Measurements from ENCODE around the gene C14orf119. TPM values are rescaled to one million over a fixed set of nuclear protein-coding genes. Genes with fewer than 3 reads are reported as not detected.

C14orf119 gene
- total and polyA plus RNA-seq, 9 of the 15 experiments (the other 6 are each of a cell fraction or from before 2014, with no cell fraction given) = 36.7 to 251 (median 51.8) TPM

DNA sequence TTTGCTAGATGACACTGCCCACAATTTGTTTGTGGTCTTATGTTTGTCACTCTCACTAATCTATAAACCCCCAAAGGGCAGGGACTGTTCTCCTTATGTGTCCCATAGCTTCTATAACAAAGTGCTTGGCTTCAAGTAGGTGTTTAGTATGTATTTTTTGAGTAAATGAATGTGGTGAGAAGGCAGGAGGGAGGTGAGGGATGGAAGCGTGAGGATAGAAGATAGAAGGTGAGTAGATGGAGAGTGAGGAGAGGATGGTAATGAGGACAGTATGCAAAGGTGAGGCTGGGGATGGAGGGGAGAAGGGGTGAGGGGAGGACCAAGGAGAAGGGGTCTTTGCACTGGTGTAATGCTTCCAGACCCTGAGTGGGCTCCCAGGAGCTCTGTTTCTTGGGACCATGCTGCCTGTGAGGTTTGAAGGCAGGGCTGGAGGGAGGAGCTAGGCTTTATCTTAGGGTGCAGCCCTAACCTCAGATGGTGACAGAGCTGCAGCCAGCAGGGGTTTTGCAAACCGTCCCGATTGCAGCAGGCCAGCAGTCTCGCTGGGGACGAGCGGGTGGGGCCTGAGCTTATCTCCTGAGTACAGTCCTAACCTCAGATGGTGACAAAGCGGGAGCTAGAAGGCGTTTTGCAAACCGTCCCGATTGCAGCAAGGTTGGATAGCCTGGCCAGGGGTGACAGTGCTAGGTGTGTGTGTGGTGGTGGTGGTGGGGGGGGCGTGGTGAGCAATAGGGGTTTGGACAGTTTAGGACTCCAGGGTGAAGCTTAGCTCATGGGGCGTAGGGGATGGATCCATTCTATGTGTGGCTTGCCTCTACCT is 17.3 kb downstream of the C14orf119 start (continued):
- TF ChIP-seq, protein P1, sequence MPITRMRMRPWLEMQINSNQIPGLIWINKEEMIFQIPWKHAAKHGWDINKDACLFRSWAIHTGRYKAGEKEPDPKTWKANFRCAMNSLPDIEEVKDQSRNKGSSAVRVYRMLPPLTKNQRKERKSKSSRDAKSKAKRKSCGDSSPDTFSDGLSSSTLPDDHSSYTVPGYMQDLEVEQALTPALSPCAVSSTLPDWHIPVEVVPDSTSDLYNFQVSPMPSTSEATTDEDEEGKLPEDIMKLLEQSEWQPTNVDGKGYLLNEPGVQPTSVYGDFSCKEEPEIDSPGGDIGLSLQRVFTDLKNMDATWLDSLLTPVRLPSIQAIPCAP (CRISPR knock-in tag; IDR thresholded peaks at IDR 0.05; ENCODE audit: borderline replicate concordance) = no peak
- TF ChIP-seq DMBX1 (CRISPR knock-in tag; IDR thresholded peaks at IDR 0.05; ENCODE audit: borderline replicate concordance) = peak; percentile 91
- TF ChIP-seq RAD21 (CRISPR knock-in tag; conservative IDR thresholded peaks at IDR 0.05 in 1 of 2, IDR thresholded peaks at IDR 0.05 in 1 of 2) = 0 out of 4 replicates have a peak, but pooled peaks of 1 of the 2 experiments have one; percentile 4
- no peak for TF ChIP-seq PHTF2 (CRISPR knock-in tag; IDR thresholded peaks at IDR 0.05)
- TF ChIP-seq, protein P2, sequence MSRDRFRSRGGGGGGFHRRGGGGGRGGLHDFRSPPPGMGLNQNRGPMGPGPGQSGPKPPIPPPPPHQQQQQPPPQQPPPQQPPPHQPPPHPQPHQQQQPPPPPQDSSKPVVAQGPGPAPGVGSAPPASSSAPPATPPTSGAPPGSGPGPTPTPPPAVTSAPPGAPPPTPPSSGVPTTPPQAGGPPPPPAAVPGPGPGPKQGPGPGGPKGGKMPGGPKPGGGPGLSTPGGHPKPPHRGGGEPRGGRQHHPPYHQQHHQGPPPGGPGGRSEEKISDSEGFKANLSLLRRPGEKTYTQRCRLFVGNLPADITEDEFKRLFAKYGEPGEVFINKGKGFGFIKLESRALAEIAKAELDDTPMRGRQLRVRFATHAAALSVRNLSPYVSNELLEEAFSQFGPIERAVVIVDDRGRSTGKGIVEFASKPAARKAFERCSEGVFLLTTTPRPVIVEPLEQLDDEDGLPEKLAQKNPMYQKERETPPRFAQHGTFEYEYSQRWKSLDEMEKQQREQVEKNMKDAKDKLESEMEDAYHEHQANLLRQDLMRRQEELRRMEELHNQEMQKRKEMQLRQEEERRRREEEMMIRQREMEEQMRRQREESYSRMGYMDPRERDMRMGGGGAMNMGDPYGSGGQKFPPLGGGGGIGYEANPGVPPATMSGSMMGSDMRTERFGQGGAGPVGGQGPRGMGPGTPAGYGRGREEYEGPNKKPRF (IDR thresholded peaks at IDR 0.05; ENCODE audit: low read depth, low read length) = no peak
- TF ChIP-seq SMARCA5 (IDR thresholded peaks at IDR 0.05) = no peak
- TF ChIP-seq, protein P3, sequence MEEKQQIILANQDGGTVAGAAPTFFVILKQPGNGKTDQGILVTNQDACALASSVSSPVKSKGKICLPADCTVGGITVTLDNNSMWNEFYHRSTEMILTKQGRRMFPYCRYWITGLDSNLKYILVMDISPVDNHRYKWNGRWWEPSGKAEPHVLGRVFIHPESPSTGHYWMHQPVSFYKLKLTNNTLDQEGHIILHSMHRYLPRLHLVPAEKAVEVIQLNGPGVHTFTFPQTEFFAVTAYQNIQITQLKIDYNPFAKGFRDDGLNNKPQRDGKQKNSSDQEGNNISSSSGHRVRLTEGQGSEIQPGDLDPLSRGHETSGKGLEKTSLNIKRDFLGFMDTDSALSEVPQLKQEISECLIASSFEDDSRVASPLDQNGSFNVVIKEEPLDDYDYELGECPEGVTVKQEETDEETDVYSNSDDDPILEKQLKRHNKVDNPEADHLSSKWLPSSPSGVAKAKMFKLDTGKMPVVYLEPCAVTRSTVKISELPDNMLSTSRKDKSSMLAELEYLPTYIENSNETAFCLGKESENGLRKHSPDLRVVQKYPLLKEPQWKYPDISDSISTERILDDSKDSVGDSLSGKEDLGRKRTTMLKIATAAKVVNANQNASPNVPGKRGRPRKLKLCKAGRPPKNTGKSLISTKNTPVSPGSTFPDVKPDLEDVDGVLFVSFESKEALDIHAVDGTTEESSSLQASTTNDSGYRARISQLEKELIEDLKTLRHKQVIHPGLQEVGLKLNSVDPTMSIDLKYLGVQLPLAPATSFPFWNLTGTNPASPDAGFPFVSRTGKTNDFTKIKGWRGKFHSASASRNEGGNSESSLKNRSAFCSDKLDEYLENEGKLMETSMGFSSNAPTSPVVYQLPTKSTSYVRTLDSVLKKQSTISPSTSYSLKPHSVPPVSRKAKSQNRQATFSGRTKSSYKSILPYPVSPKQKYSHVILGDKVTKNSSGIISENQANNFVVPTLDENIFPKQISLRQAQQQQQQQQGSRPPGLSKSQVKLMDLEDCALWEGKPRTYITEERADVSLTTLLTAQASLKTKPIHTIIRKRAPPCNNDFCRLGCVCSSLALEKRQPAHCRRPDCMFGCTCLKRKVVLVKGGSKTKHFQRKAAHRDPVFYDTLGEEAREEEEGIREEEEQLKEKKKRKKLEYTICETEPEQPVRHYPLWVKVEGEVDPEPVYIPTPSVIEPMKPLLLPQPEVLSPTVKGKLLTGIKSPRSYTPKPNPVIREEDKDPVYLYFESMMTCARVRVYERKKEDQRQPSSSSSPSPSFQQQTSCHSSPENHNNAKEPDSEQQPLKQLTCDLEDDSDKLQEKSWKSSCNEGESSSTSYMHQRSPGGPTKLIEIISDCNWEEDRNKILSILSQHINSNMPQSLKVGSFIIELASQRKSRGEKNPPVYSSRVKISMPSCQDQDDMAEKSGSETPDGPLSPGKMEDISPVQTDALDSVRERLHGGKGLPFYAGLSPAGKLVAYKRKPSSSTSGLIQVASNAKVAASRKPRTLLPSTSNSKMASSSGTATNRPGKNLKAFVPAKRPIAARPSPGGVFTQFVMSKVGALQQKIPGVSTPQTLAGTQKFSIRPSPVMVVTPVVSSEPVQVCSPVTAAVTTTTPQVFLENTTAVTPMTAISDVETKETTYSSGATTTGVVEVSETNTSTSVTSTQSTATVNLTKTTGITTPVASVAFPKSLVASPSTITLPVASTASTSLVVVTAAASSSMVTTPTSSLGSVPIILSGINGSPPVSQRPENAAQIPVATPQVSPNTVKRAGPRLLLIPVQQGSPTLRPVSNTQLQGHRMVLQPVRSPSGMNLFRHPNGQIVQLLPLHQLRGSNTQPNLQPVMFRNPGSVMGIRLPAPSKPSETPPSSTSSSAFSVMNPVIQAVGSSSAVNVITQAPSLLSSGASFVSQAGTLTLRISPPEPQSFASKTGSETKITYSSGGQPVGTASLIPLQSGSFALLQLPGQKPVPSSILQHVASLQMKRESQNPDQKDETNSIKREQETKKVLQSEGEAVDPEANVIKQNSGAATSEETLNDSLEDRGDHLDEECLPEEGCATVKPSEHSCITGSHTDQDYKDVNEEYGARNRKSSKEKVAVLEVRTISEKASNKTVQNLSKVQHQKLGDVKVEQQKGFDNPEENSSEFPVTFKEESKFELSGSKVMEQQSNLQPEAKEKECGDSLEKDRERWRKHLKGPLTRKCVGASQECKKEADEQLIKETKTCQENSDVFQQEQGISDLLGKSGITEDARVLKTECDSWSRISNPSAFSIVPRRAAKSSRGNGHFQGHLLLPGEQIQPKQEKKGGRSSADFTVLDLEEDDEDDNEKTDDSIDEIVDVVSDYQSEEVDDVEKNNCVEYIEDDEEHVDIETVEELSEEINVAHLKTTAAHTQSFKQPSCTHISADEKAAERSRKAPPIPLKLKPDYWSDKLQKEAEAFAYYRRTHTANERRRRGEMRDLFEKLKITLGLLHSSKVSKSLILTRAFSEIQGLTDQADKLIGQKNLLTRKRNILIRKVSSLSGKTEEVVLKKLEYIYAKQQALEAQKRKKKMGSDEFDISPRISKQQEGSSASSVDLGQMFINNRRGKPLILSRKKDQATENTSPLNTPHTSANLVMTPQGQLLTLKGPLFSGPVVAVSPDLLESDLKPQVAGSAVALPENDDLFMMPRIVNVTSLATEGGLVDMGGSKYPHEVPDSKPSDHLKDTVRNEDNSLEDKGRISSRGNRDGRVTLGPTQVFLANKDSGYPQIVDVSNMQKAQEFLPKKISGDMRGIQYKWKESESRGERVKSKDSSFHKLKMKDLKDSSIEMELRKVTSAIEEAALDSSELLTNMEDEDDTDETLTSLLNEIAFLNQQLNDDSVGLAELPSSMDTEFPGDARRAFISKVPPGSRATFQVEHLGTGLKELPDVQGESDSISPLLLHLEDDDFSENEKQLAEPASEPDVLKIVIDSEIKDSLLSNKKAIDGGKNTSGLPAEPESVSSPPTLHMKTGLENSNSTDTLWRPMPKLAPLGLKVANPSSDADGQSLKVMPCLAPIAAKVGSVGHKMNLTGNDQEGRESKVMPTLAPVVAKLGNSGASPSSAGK (IDR thresholded peaks at IDR 0.05) = no peak; the same call in 1 of the 2 replicates
- TF ChIP-seq SOX6 (IDR thresholded peaks at IDR 0.05) = peak; percentile 97
- TF ChIP-seq HNRNPL (IDR thresholded peaks at IDR 0.05; ENCODE audit: low read depth, low read length) = no peak
- TF ChIP-seq, protein P4, sequence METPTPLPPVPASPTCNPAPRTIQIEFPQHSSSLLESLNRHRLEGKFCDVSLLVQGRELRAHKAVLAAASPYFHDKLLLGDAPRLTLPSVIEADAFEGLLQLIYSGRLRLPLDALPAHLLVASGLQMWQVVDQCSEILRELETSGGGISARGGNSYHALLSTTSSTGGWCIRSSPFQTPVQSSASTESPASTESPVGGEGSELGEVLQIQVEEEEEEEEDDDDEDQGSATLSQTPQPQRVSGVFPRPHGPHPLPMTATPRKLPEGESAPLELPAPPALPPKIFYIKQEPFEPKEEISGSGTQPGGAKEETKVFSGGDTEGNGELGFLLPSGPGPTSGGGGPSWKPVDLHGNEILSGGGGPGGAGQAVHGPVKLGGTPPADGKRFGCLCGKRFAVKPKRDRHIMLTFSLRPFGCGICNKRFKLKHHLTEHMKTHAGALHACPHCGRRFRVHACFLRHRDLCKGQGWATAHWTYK (CRISPR knock-in tag; IDR thresholded peaks at IDR 0.05) = peak; percentile 71; the same call in 1 of the 2 replicates

All from K562 (cell line).